Measurements from ENCODE around the gene DDAH2. TPM values are rescaled to one million over a fixed set of nuclear protein-coding genes. Genes with fewer than 3 reads are reported as not detected.

Gene DDAH2
- total RNA-seq, 1 experiment from 2014 or later: 68.2 TPM

DNA sequence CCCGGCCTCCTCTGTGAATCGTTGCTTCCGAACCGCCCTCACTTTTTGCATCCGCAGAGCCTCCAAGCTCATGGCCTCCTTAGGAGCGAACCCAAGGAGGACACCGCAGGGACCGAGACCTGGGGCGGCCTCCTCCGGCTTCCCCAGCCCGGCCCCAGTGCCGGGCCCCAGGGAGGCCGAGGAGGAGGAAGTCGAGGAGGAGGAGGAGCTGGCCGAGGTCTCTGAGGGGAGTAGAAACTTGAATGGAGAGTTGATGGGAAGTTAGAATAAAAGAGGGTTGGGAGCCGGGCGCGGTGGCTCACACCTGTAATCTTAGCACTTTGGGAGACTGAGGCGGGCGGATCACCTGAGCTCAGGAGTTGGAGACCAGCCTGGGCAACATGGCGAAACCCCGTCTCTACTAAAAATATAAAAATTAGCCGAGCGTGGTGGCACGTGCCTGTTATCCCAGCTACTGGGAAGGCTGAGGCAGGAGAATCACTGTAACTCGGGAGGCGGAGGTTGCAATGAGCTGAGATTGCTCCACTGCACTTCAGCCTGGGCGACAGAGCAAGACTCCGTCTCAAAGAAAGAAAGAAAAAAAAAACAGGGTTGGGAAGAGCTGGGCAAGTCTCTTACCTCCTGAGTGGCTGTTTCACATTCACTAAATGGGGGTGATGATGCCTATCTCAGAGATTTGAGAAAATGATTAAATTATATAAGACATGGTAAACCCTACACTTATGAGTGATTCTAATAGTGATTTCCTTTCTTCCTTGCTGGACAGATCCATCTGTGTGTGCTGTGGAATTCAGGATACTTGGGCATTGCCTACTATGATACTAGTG, 11.5 kb upstream of the DDAH2 start:
- peak overlapping the region; percentile 95 for H3K27ac ChIP-seq (ENCODE audit: low read depth, low read length, poor library complexity, severe bottlenecking)
- peak overlapping the region; percentile 71 for H3K4me3 ChIP-seq (ENCODE audit: low read depth, low read length, poor library complexity, severe bottlenecking)
- no peak for TF ChIP-seq EZH2 (IDR thresholded peaks at IDR 0.05; ENCODE audit: borderline replicate concordance, low read depth, low read length, poor library complexity, severe bottlenecking)
- TF ChIP-seq, protein P1, sequence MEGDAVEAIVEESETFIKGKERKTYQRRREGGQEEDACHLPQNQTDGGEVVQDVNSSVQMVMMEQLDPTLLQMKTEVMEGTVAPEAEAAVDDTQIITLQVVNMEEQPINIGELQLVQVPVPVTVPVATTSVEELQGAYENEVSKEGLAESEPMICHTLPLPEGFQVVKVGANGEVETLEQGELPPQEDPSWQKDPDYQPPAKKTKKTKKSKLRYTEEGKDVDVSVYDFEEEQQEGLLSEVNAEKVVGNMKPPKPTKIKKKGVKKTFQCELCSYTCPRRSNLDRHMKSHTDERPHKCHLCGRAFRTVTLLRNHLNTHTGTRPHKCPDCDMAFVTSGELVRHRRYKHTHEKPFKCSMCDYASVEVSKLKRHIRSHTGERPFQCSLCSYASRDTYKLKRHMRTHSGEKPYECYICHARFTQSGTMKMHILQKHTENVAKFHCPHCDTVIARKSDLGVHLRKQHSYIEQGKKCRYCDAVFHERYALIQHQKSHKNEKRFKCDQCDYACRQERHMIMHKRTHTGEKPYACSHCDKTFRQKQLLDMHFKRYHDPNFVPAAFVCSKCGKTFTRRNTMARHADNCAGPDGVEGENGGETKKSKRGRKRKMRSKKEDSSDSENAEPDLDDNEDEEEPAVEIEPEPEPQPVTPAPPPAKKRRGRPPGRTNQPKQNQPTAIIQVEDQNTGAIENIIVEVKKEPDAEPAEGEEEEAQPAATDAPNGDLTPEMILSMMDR (conservative IDR thresholded peaks at IDR 0.05; ENCODE audit: low read depth, low read length): no peak
- H3K27me3 ChIP-seq (replicated peaks; ENCODE audit: insufficient read depth, low read depth, low read length, poor library complexity): no peaks in the 10 kb centered on the region
- no TSS peak for BruUV-seq (replicated peaks)
- ChIA-PET CTCF (interaction anchor here (0.6 to 2.0 kb wide), 2 partner anchors 29 to 90 kb away, joined by 3 to 12 read pairs; no protein-coding TSS in a partner anchor), POLR2A (ENCODE audit: low non-redundant PET) (interaction anchor here (0.8 kb wide), 1 partner anchor 82 kb away, joined by 4 read pairs; no protein-coding TSS in a partner anchor)
- peaks cover 35% of the 10 kb centered on the region for H3K36me3 ChIP-seq (ENCODE audit: insufficient read depth, low read length, poor library complexity, severe bottlenecking)
- H3K4me1 ChIP-seq (ENCODE audit: insufficient read depth, low read length, poor library complexity, severe bottlenecking): peaks cover 35% of the 10 kb centered on the region
- peak; percentile 55 for DNase-seq (ENCODE audit: low spot score)
- intact Hi-C loops (cut with micrococcal nuclease; ENCODE audit: unreplicated experiment): no loop called here
- no peaks in the 10 kb centered on the region for H3K9me3 ChIP-seq (ENCODE audit: low read depth, low read length, poor library complexity, severe bottlenecking)

- peak within 1 kb of the TSS; percentile 71 for H3K4me3 ChIP-seq (ENCODE audit: low read depth, low read length, poor library complexity, severe bottlenecking)
- CTCF ChIA-PET: interaction anchor here (2.0 kb wide), 1 partner anchor 30 kb away, joined by 12 read pairs; no protein-coding TSS in a partner anchor
- DNase-seq (ENCODE audit: low spot score): peak; percentile 100
- H3K27me3 ChIP-seq (replicated peaks; ENCODE audit: insufficient read depth, low read depth, low read length, poor library complexity): no peaks in the 10 kb centered on the region
- POLR2A ChIA-PET (ENCODE audit: low non-redundant PET): interaction anchor here (0.6 to 1.3 kb wide), 4 partner anchors 10 to 88 kb away, joined by 3 to 8 read pairs (median 5); partner anchors contain the start of genes HSPA1A, HSPA1B and HSPA1L
- H3K27ac ChIP-seq (ENCODE audit: low read depth, low read length, poor library complexity, severe bottlenecking): peak within 1 kb of the TSS; percentile 95
- TSS peak; percentile 50 for BruUV-seq (replicated peaks)
- H3K4me1 ChIP-seq (ENCODE audit: insufficient read depth, low read length, poor library complexity, severe bottlenecking): peaks cover 36% of the 10 kb centered on the region
- TF ChIP-seq, protein P1 (conservative IDR thresholded peaks at IDR 0.05; ENCODE audit: low read depth, low read length): no peak
- TF ChIP-seq EZH2 (IDR thresholded peaks at IDR 0.05; ENCODE audit: borderline replicate concordance, low read depth, low read length, poor library complexity, severe bottlenecking): no peak
- no peaks in the 10 kb centered on the region for H3K9me3 ChIP-seq (ENCODE audit: low read depth, low read length, poor library complexity, severe bottlenecking)
- H3K36me3 ChIP-seq (ENCODE audit: insufficient read depth, low read length, poor library complexity, severe bottlenecking): peaks cover 35% of the 10 kb centered on the region
- intact Hi-C loops (cut with micrococcal nuclease; ENCODE audit: unreplicated experiment): loop anchor here (2.0 to 10.0 kb wide), 3 partner anchors 52 to 195 kb away; partner anchors contain the start of genes ATP6V1G2, DDX39B, GPANK1 and NFKBIL1
These were observed 10.7 kb upstream of the DDAH2 start, which contains the start of gene MSH5 for GRCh38 chr6:31739639-31740396. Gene MSH5 (plus strand): TSS chr6:31740005. CDS start chr6:31740467, 462 bp downstream.

All from A673 (cell line).